Nephron progenitor cell (in vitro differentiated cells): ENCODE results near the gene MYH6.
A peak's percentile ranks its signal among the peaks of the same experiment; 100 is the strongest.

Experiments used
- DNase-seq: peaks from one replicate; pipeline ENCODE4 v3.0.0; 2021
- H3K27ac Mint-ChIP-seq: 2 replicates; pipeline ENCODE4 v1.8.0; 2021; ENCODE audit warnings: mild to moderate bottlenecking, moderate library complexity, mixed read lengths
- H3K27me3 Mint-ChIP-seq: 2 replicates; pipeline ENCODE4 v1.8.0; 2021; ENCODE audit warnings: mild to moderate bottlenecking, low read depth, mixed read lengths; ENCODE audit not compliant: poor library complexity
- H3K36me3 Mint-ChIP-seq: 2 replicates; pipeline ENCODE4 v1.8.0; 2021; ENCODE audit warnings: low read depth, mixed read lengths
- H3K4me1 Mint-ChIP-seq: 2 replicates; pipeline ENCODE4 v1.8.0; 2021; ENCODE audit warnings: mixed read lengths
- H3K4me3 Mint-ChIP-seq: 2 replicates; pipeline ENCODE4 v1.8.0; 2021; ENCODE audit warnings: mild to moderate bottlenecking, moderate library complexity, mixed read lengths
- H3K9me3 Mint-ChIP-seq: 2 replicates; pipeline ENCODE4 v1.8.0; 2021; ENCODE audit warnings: mild to moderate bottlenecking, moderate library complexity, mixed read lengths
- CTCF ChIP-seq: fragments of 200-600 bp; sonication (generic); IDR thresholded peaks from 2 replicates; pipeline ENCODE4 v1.5.0; 2021; ENCODE audit warnings: antibody characterized with exemption

Gene MYH6

GRCh38 chr14:23411563-23412525, 3.8 kb upstream of the MYH6 start:
- DNase-seq, result no peak
- Mint-ChIP-seq H3K4me3 (no peak overlapping the region), H3K4me1 (peaks cover 40% of the 10 kb centered on the region), H3K27ac (peak overlapping the region; percentile 81), H3K27me3 (peaks cover 8% of the 10 kb centered on the region), H3K36me3 (no peaks in the 10 kb centered on the region), H3K9me3 (no peaks in the 10 kb centered on the region)
- TF ChIP-seq CTCF, result no peak

DNA sequence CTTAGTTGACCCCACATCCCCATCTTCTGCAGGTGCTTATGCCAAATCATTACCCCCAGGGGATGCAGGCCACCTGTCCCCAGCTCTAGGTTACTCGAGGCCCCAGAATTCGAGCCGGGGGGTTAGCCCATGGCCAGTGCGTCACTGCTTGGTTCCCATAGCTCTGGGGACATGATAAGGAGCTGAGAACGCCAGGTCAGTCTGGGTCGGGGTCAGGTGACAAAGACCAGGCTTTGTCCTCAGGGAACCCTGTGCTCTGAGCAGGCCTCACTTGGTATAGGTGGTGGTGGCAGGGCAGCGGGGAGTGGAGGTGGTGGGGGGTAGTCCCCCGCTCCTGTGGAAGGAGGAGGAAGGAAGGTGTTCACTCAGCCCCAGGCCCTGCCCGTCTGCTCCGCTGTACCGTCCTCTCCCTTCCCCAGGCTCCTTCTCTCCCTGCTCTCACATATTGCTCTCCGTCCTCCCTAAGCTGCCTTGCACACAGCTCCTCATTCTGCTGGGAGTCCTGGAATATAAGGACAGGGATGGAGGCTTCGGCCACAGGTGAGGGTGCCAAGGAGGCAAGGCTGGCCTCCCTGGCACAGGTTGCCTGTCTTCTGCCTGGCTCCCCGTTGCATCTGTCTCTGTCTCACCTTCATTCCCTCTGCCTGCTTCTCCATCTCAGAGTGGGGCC, 2.0 kb upstream of the MYH6 start:
- no peak overlapping the region for H3K4me3 Mint-ChIP-seq

DNA sequence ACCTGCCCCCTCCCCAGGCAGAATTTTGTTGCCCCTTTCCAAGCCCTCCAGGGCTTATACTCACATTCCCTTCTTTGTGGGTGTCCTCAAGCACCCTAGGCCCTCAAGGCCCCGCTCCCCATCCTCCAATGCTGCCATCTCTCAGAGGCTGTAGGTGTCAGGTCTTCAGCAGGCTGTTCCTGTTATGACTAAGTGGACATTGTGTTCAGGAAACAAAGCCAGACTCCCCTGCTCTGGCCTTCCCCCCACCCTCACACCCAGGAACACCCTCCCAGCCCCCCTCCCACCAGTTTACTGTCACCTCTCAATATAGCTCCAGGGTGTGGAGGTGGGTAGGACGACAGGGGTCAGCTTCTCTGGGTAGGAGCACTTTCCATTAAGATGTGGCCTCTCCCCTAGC, 1.4 kb upstream of the MYH6 start:
- Mint-ChIP-seq H3K27ac (no peak overlapping the region), H3K27me3 (peaks cover 18% of the 10 kb centered on the region), H3K36me3 (no peaks in the 10 kb centered on the region), H3K9me3 (no peaks in the 10 kb centered on the region), H3K4me3 (no peak overlapping the region), H3K4me1 (peaks cover 42% of the 10 kb centered on the region)
- no peak for DNase-seq
- no peak for TF ChIP-seq CTCF

More for the DNA sequence above, 2.0 kb upstream of the MYH6 start:
- no peak for TF ChIP-seq CTCF
- Mint-ChIP-seq H3K27ac (no peak overlapping the region), H3K4me1 (peaks cover 42% of the 10 kb centered on the region), H3K9me3 (no peaks in the 10 kb centered on the region), H3K27me3 (peaks cover 12% of the 10 kb centered on the region), H3K36me3 (no peaks in the 10 kb centered on the region)
- no peak for DNase-seq

DNA sequence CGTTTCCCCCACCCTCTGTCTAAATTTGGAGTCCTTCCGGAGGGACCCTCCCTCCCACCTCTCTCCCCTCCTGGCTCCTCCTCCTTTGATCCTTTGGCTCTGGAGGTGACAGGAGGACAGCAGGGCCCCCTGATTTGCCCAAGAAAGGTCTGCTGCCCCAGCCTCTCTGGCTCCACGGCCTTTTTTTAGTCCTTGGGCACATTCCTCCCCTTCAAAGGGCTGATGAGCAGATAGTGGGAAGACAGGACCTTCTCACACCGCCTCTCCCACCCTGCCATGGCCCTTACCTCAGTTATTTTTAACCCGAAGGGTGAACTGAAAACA, 196 bp upstream of the MYH6 start:
- no peak for TF ChIP-seq CTCF
- DNase-seq, result no peak
- Mint-ChIP-seq H3K27me3 (peaks cover 24% of the 10 kb centered on the region), H3K36me3 (no peaks in the 10 kb centered on the region), H3K4me1 (peaks cover 45% of the 10 kb centered on the region), H3K27ac (no peak overlapping the region), H3K4me3 (no peak overlapping the region), H3K9me3 (no peaks in the 10 kb centered on the region)

GRCh38 chr14:23406725-23407355, 1.2 kb downstream of the MYH6 start:
- peaks cover 59% of the 10 kb centered on the region for H3K4me1 Mint-ChIP-seq
- peaks cover 28% of the 10 kb centered on the region for H3K27me3 Mint-ChIP-seq
- DNase-seq, result no peak
- H3K36me3 Mint-ChIP-seq, result no peaks in the 10 kb centered on the region
- no peak for TF ChIP-seq CTCF
- H3K4me3 Mint-ChIP-seq, result no peak overlapping the region
- no peak overlapping the region for H3K27ac Mint-ChIP-seq
- no peaks in the 10 kb centered on the region for H3K9me3 Mint-ChIP-seq
